ENCODE measurements around the gene LRRC1.

DNA sequence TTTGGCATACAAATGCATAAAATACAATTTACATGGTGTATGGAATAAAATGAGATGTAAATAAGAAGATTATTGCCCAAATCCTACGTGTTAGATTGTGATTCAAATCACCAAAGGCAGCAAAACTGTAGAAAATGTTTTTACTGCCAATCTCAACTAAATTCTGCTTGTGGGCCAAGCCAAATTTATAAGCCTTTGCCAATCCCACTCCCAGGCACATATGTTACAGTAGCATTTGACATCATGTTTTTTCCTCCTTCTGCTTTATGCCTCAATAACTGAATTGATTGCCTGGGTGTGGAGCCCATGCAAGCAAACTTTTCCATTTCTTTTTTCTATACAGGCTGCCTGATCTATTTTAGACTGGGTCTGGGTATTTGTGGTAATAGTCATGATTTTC, 36.3 kb upstream of the LRRC1 start:
- TF ChIP-seq, protein P1, sequence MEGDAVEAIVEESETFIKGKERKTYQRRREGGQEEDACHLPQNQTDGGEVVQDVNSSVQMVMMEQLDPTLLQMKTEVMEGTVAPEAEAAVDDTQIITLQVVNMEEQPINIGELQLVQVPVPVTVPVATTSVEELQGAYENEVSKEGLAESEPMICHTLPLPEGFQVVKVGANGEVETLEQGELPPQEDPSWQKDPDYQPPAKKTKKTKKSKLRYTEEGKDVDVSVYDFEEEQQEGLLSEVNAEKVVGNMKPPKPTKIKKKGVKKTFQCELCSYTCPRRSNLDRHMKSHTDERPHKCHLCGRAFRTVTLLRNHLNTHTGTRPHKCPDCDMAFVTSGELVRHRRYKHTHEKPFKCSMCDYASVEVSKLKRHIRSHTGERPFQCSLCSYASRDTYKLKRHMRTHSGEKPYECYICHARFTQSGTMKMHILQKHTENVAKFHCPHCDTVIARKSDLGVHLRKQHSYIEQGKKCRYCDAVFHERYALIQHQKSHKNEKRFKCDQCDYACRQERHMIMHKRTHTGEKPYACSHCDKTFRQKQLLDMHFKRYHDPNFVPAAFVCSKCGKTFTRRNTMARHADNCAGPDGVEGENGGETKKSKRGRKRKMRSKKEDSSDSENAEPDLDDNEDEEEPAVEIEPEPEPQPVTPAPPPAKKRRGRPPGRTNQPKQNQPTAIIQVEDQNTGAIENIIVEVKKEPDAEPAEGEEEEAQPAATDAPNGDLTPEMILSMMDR (IDR thresholded peaks at IDR 0.05; ENCODE audit: insufficient read depth, low read depth, low read length), result no peak
- TF ChIP-seq EZH2 (IDR thresholded peaks at IDR 0.05; ENCODE audit: insufficient read depth, low read length), result no peak

All from astrocyte (in vitro differentiated cells and primary cell).